ENCODE measurements around the gene SUMF1.

GRCh38 chr3:4407941-4408340 is 59.1 kb downstream of the SUMF1 start:
- TF ChIP-seq CTCF (IDR thresholded peaks at IDR 0.05; ENCODE audit: low read length) (no peak), EZH2 (IDR thresholded peaks at IDR 0.05; ENCODE audit: borderline replicate concordance, low read length) (no peak)

All from OCI-LY1 (cell line).